Left lung (tissue), 10 donors: ENCODE results near the gene FAIM2. TPM values are rescaled to one million over a fixed set of nuclear protein-coding genes. Genes with fewer than 3 reads are reported as not detected.

Experiments
- ATAC-seq: fragments of 200-7000 bp; cut with Tn5 transposase; one replicate; pipeline ENCODE4 v1.9.1; 2020; ENCODE audit warnings: moderate library complexity
- DNase-seq, 4 donors: peaks; one replicate each; pipeline ENCODE4 v3.0.0-alpha.2; 2013 to 2020
- H3K27ac ChIP-seq, 2 donors: fragments of 200-600 bp; sonication (generic) in 1 of 2; one replicate each; pipeline versions ENCODE4 v1.5.0 to v1.8.0; 2020 to 2021
- H3K27me3 ChIP-seq, 2 donors: fragments of 200-600 bp; sonication (generic) in 1 of 2; one replicate each; pipeline versions ENCODE4 v1.5.0 to v1.8.0; 2020 to 2021
- H3K36me3 ChIP-seq, 2 donors: fragments of 200-600 bp; sonication (generic) in 1 of 2; one replicate each; pipeline versions ENCODE4 v1.5.0 to v1.8.0; 2020 to 2021
- H3K4me1 ChIP-seq, 2 donors: fragments of 200-600 bp; one replicate each; pipeline ENCODE4 v1.8.0; 2021
- H3K4me3 ChIP-seq, 2 donors: fragments of 200-600 bp; sonication (generic) in 1 of 2; one replicate each; pipeline versions ENCODE4 v1.5.0 to v1.8.0; 2020 to 2021; ENCODE audit warnings: mild to moderate bottlenecking in 1 of 2
- H3K9me3 ChIP-seq, 2 donors: fragments of 200-600 bp; sonication (generic) in 1 of 2; one replicate each; pipeline versions ENCODE4 v1.5.0 to v1.8.0; 2020 to 2021
- CTCF ChIP-seq, 2 donors: fragments of 200-600 bp; sonication (generic) in 1 of 2; IDR thresholded peaks; one replicate each; pipeline versions ENCODE4 v1.5.0 to v1.8.0; 2021; ENCODE audit warnings: antibody characterized with exemption in 2 of 2
- intact Hi-C, 2 donors: fragments of 100-400 bp; cut with DNase I; formaldehyde crosslinking; loops; one replicate each; pipeline versions ENCODE4 v1.11.2 to v1.14.2; 2022
- polyA plus RNA-seq, 6 donors: library from polyadenylated mRNA; unstranded; fragments of 120-200 nt; gene quantifications; one replicate each; pipeline ENCODE4 v1.2.1, GENCODE V29; 2013; ENCODE audit not compliant: insufficient read length in 6 of 6
- total RNA-seq, 2 donors: library from RNA; stranded (reverse); fragmentation: NEBNext Ultra II Directional; extraction: Animal tissue kit (Norgen Biotek cat#: 25700); gene quantifications; one replicate each; pipeline ENCODE4 v1.2.1, GENCODE V29; 2021
- donor health status: DM: no; HTN: yes; CAD: no.
- donor health status: DM: no; HTN: no; CAD: no.

FAIM2 gene
- total and polyA plus RNA-seq, 8 donors = 0.27 to 1.8 (median 0.70) TPM

GRCh38 chr12:49925433-49926204 lies 21.9 kb upstream of the FAIM2 start:
- no peak overlapping the region for H3K4me3 ChIP-seq
- peaks cover 0 to 2% of the 10 kb centered on the region in 2 donors for H3K4me1 ChIP-seq
- DNase-seq = peak in 1 of 4 donors; percentile 30
- no peaks in the 10 kb centered on the region for H3K27me3 ChIP-seq
- H3K36me3 ChIP-seq = no peaks in the 10 kb centered on the region
- TF ChIP-seq CTCF (IDR thresholded peaks at IDR 0.05) = no peak
- no peak overlapping the region for H3K27ac ChIP-seq
- ATAC-seq = no peak
- H3K9me3 ChIP-seq = no peaks in the 10 kb centered on the region
- intact Hi-C loops = no loop called here

GRCh38 chr12:49924628-49925246 lies 21.0 kb upstream of the FAIM2 start:
- Histone ChIP-seq H3K9me3 (no peaks in the 10 kb centered on the region), H3K36me3 (no peaks in the 10 kb centered on the region), H3K4me1 (peaks cover 0 to 8% of the 10 kb centered on the region in 2 donors), H3K4me3 (no peak overlapping the region), H3K27me3 (no peaks in the 10 kb centered on the region), H3K27ac (no peak overlapping the region)
- ATAC-seq (no peak), DNase-seq (peak in 1 of 4 donors; percentile 71)
- no peak for TF ChIP-seq CTCF (IDR thresholded peaks at IDR 0.05)
- intact Hi-C loops = no loop called here

GRCh38 chr12:49923880-49924556 lies 20.3 kb upstream of the FAIM2 start:
- no peaks in the 10 kb centered on the region for H3K27me3 ChIP-seq
- intact Hi-C loops = no loop called here
- no peaks in the 10 kb centered on the region for H3K9me3 ChIP-seq
- H3K27ac ChIP-seq = no peak overlapping the region
- ATAC-seq (no peak), DNase-seq (peak in 1 of 4 donors; percentile 35)
- no peak overlapping the region for H3K4me3 ChIP-seq
- peaks cover 0 to 8% of the 10 kb centered on the region in 2 donors for H3K4me1 ChIP-seq
- no peaks in the 10 kb centered on the region for H3K36me3 ChIP-seq
- TF ChIP-seq CTCF (IDR thresholded peaks at IDR 0.05) = no peak

GRCh38 chr12:49923035-49923644 lies 19.4 kb upstream of the FAIM2 start:
- H3K36me3 ChIP-seq = no peaks in the 10 kb centered on the region
- H3K4me1 ChIP-seq = peaks cover 0 to 8% of the 10 kb centered on the region in 2 donors
- peak; percentile 17 for ATAC-seq
- intact Hi-C loops = no loop called here
- no peak overlapping the region for H3K4me3 ChIP-seq
- H3K9me3 ChIP-seq = no peaks in the 10 kb centered on the region
- DNase-seq = peak in 1 of 4 donors; percentile 50
- no peaks in the 10 kb centered on the region for H3K27me3 ChIP-seq
- H3K27ac ChIP-seq = no peak overlapping the region
- TF ChIP-seq CTCF (IDR thresholded peaks at IDR 0.05) = no peak
